ENCODE data around the gene CAPS2. TPM values are rescaled to one million over a fixed set of nuclear protein-coding genes. Genes with fewer than 3 reads are reported as not detected.

The CAPS2 gene
- total RNA-seq (2021), result 3.9 and 4.3 TPM in 2 replicates
- long read RNA-seq, partial matches to known transcripts, result 5 of 16 reads
- long read RNA-seq, other reads (novel, unspliced or antisense), result 9 of 16 reads

DNA sequence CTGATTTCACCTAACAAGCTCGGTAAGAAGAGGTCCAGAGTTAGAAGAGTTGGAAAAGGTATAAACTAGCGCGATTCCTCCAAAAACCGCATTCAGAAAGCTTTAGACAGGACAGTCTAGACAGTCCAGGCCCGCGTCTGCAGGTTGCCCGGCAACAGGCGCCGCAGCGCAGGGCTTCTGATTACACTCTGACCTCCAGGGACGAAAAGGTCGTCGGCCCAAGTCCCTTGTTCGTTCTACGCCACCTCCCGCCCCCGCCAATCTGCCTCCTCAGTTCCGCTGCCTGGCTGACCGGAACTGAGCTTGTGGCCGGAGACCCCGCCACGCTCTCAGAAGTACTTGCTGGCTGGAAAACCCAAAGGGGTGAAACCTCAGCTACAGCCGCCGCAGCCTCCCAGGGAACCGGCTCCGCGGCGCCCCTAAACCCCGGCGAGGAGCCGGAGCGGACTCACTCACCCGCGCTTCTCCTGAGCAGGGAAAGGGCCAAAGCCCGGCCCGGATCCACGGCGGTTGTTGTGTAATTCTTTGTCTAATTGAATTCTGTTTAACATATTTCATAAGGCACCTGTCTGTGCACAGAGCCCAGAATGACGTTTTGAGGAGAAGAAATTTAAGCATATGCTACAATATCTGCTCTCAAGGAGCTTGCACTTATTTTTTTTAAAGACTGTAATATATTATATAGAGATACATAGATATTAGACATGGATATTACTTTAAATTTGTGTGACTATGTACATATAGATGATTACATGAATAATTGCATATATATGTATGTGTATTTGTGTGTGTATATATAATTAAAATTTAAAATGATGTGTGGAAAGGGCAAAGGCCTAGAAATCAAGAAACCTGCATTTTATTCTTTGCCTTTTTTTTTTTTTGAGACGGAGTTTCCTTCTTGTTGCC, at the start of gene CAPS2:
Gene CAPS2 (minus strand): TSS at position 407 of the 909 bp plus-strand sequence. CDS start 3,826 bp downstream, outside the sequence.
- no peaks in the 10 kb centered on the region for H4K20me1 ChIP-seq (ENCODE audit: control insufficient read depth, insufficient read depth, insufficient read length)
- H3K79me2 ChIP-seq (ENCODE audit: insufficient read depth, low read length), result no peaks in the 10 kb centered on the region
- no peaks in the 10 kb centered on the region for H3K79me1 ChIP-seq (ENCODE audit: insufficient read depth, low read depth, low read length, poor library complexity, severe bottlenecking)
- peak within 1 kb of the TSS; percentile 12; the same call in 1 of the 2 replicates for H3K14ac ChIP-seq (ENCODE audit: insufficient read depth, low read length)
- H2BK120ac ChIP-seq (ENCODE audit: low read depth, low read length, poor library complexity, severe bottlenecking), result no peak within 1 kb of the TSS
- Mint-ChIP-seq H3K9me3 (no peaks in the 10 kb centered on the region), H3K27me3 (ENCODE audit: low read depth) (no peaks in the 10 kb centered on the region; the same call in 1 of the 2 replicates), H3K4me1 (peaks cover 15 to 23% of the 10 kb centered on the region in 2 experiments), H3K27ac (peak within 1 kb of the TSS; percentile 90 to 96 (median 94); a peak in 6 of 7 replicates), H3K36me3 (ENCODE audit: insufficient read depth in 1 of 3, low read depth in 3 of 3) (no peaks in the 10 kb centered on the region), H3K4me3 (peak within 1 kb of the TSS; percentile 88 to 91)
- peak within 1 kb of the TSS; percentile 59 for H3K9ac ChIP-seq (ENCODE audit: extremely low read depth, insufficient read length, low read length)
- no peak within 1 kb of the TSS for H3K27ac ChIP-seq (ENCODE audit: insufficient read length, low read depth, low read length)
- H3K4ac ChIP-seq (ENCODE audit: low read depth, low read length), result no peak within 1 kb of the TSS
- no CpG with 5 or more reads among the region's 40 CpGs for WGBS (ENCODE audit: extremely low coverage, insufficient read length, low lambda C conversion rate)
- peaks cover 4% of the 10 kb centered on the region; the same call in 1 of the 2 replicates for H3K4me1 ChIP-seq (ENCODE audit: insufficient read depth, low read length)
- peaks cover 14% of the 10 kb centered on the region for H3K23me2 ChIP-seq (ENCODE audit: insufficient read length, low read depth, low read length, poor library complexity, severe bottlenecking)
- H4K8ac ChIP-seq (replicated peaks; ENCODE audit: insufficient read length, low read depth, low read length), result no peak within 1 kb of the TSS
- H2BK5ac ChIP-seq (ENCODE audit: insufficient read length, low read length), result no peak within 1 kb of the TSS
- H3K27me3 ChIP-seq (ENCODE audit: insufficient read depth, low read length), result no peaks in the 10 kb centered on the region
- H3K56ac ChIP-seq (ENCODE audit: insufficient read length, low read depth, low read length), result no peak within 1 kb of the TSS
- DNase-seq, result peak; percentile 90
- peak within 1 kb of the TSS; percentile 89 for H3K4me2 ChIP-seq (ENCODE audit: insufficient read depth, insufficient read length, low read length)
- H2AK5ac ChIP-seq (ENCODE audit: insufficient read length, low read length), result no peak within 1 kb of the TSS
- TF ChIP-seq, protein P1, sequence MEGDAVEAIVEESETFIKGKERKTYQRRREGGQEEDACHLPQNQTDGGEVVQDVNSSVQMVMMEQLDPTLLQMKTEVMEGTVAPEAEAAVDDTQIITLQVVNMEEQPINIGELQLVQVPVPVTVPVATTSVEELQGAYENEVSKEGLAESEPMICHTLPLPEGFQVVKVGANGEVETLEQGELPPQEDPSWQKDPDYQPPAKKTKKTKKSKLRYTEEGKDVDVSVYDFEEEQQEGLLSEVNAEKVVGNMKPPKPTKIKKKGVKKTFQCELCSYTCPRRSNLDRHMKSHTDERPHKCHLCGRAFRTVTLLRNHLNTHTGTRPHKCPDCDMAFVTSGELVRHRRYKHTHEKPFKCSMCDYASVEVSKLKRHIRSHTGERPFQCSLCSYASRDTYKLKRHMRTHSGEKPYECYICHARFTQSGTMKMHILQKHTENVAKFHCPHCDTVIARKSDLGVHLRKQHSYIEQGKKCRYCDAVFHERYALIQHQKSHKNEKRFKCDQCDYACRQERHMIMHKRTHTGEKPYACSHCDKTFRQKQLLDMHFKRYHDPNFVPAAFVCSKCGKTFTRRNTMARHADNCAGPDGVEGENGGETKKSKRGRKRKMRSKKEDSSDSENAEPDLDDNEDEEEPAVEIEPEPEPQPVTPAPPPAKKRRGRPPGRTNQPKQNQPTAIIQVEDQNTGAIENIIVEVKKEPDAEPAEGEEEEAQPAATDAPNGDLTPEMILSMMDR (conservative IDR thresholded peaks at IDR 0.05), result no peak
- H2BK15ac ChIP-seq (ENCODE audit: low read depth, low read length), result no peak within 1 kb of the TSS
- H3K18ac ChIP-seq (ENCODE audit: insufficient read length, low read depth, low read length), result no peak within 1 kb of the TSS
- no peak within 1 kb of the TSS for H3T11ph ChIP-seq (ENCODE audit: low read length)
- H2BK20ac ChIP-seq (ENCODE audit: low read depth, low read length, poor library complexity, severe bottlenecking), result no peak within 1 kb of the TSS
- no peak within 1 kb of the TSS for H2BK12ac ChIP-seq (ENCODE audit: insufficient read length, low read depth, low read length)
- no peak within 1 kb of the TSS for H3K23ac ChIP-seq (ENCODE audit: insufficient read length, low read depth, low read length)
- no peak within 1 kb of the TSS for H4K5ac ChIP-seq (ENCODE audit: insufficient read length, low read depth, low read length)
- peak within 1 kb of the TSS; percentile 83 for H2AFZ ChIP-seq (ENCODE audit: low read length)
- no peaks in the 10 kb centered on the region for H3K9me3 ChIP-seq (ENCODE audit: control insufficient read depth, low read depth, low read length)
- H4K91ac ChIP-seq (ENCODE audit: insufficient read length, low read depth, low read length), result no peak within 1 kb of the TSS
